ENCODE measurements around the gene TXNRD3.

The TXNRD3 gene

GRCh38 chr3:126580746-126581145 is 74.2 kb downstream of the TXNRD3 start:
- H2AFZ ChIP-seq (ENCODE audit: low read length), result no peak overlapping the region
- no peak overlapping the region for H2BK15ac ChIP-seq (ENCODE audit: low read length)
- no peak overlapping the region for H3K27ac ChIP-seq (replicated peaks; ENCODE audit: low read length)
- no peak overlapping the region for H3K4me3 ChIP-seq (ENCODE audit: low read length in 2 of 2)
- no peaks in the 10 kb centered on the region for H3K79me1 ChIP-seq (ENCODE audit: low read depth, low read length)
- peaks cover 0 to 2% (median 0%) of the 10 kb centered on the region in 3 experiments for H3K27me3 ChIP-seq (ENCODE audit: control insufficient read depth in 3 of 3, insufficient read depth in 3 of 3, low read depth in 1 of 3, low read length in 3 of 3)
- H3K36me3 ChIP-seq (replicated peaks in 1 of 2; ENCODE audit: control insufficient read depth in 2 of 2, insufficient read depth in 2 of 2, low read length in 2 of 2), result no peaks in the 10 kb centered on the region
- H3K4me1 ChIP-seq (ENCODE audit: control insufficient read depth in 2 of 2, insufficient read depth in 1 of 2, low read depth in 1 of 2, low read length in 2 of 2), result no peaks in the 10 kb centered on the region
- WGBS, 2 donors (ENCODE audit: extremely low coverage in 2 of 2, insufficient read length in 2 of 2, insufficient replicate concordance in 1 of 2), result no CpG with 5 or more reads among the region's 5 CpGs
- H3K14ac ChIP-seq (ENCODE audit: low read length), result no peak overlapping the region
- no peak for DNase-seq (ENCODE audit: low spot score)
- no peak overlapping the region for H3K18ac ChIP-seq (ENCODE audit: low read length)
- no peak overlapping the region for H2BK12ac ChIP-seq (ENCODE audit: low read length)
- H3K23ac ChIP-seq (ENCODE audit: low read depth, low read length, poor library complexity), result no peak overlapping the region
- no peak overlapping the region for H2BK120ac ChIP-seq (ENCODE audit: low read depth, low read length)
- H4K91ac ChIP-seq (ENCODE audit: low read depth, low read length, poor library complexity), result no peak overlapping the region
- no peak overlapping the region for H2BK5ac ChIP-seq (ENCODE audit: low read length)
- no peak overlapping the region for H3K9ac ChIP-seq (ENCODE audit: low read depth, low read length, poor library complexity)
- no peak overlapping the region for H3K4ac ChIP-seq (ENCODE audit: low read length)
- no peak overlapping the region for H3K4me2 ChIP-seq (ENCODE audit: insufficient read depth, low read length, poor library complexity, severe bottlenecking)
- no peak overlapping the region for H4K8ac ChIP-seq (ENCODE audit: low read depth, low read length)
- H2AK5ac ChIP-seq (ENCODE audit: low read depth, low read length), result no peak overlapping the region
- peaks cover 3 to 5% of the 10 kb centered on the region in 2 donors for H3K9me3 ChIP-seq (replicated peaks in 1 of 2; ENCODE audit: control insufficient read depth in 2 of 2, insufficient read depth in 1 of 2, low read depth in 1 of 2, low read length in 2 of 2)

- DNase-seq (ENCODE audit: low spot score), result no peak
- H3K27ac ChIP-seq (replicated peaks; ENCODE audit: low read length), result no peak overlapping the region
- H3K4me1 ChIP-seq (ENCODE audit: control insufficient read depth in 2 of 2, insufficient read depth in 1 of 2, low read depth in 1 of 2, low read length in 2 of 2), result no peaks in the 10 kb centered on the region
- H3K4ac ChIP-seq (ENCODE audit: low read length), result no peak overlapping the region
- no peak overlapping the region for H2AFZ ChIP-seq (ENCODE audit: low read length)
- H2BK5ac ChIP-seq (ENCODE audit: low read length), result no peak overlapping the region
- no peak overlapping the region for H2BK12ac ChIP-seq (ENCODE audit: low read length)
- no CpG with 5 or more reads among the region's 7 CpGs for WGBS, 2 donors (ENCODE audit: extremely low coverage in 2 of 2, insufficient read length in 2 of 2, insufficient replicate concordance in 1 of 2)
- no peaks in the 10 kb centered on the region for H3K79me1 ChIP-seq (ENCODE audit: low read depth, low read length)
- H3K9ac ChIP-seq (ENCODE audit: low read depth, low read length, poor library complexity), result no peak overlapping the region
- H3K36me3 ChIP-seq (replicated peaks in 1 of 2; ENCODE audit: control insufficient read depth in 2 of 2, insufficient read depth in 2 of 2, low read length in 2 of 2), result no peaks in the 10 kb centered on the region
- peak overlapping the region; percentile 58 for H4K91ac ChIP-seq (ENCODE audit: low read depth, low read length, poor library complexity)
- H3K4me3 ChIP-seq (ENCODE audit: low read length in 2 of 2), result no peak overlapping the region
- no peak overlapping the region for H2BK15ac ChIP-seq (ENCODE audit: low read length)
- no peak overlapping the region for H2AK5ac ChIP-seq (ENCODE audit: low read depth, low read length)
- H3K27me3 ChIP-seq (ENCODE audit: control insufficient read depth in 3 of 3, insufficient read depth in 3 of 3, low read depth in 1 of 3, low read length in 3 of 3), result peaks cover 0 to 2% (median 0%) of the 10 kb centered on the region in 3 experiments
- no peak overlapping the region for H3K4me2 ChIP-seq (ENCODE audit: insufficient read depth, low read length, poor library complexity, severe bottlenecking)
- H4K8ac ChIP-seq (ENCODE audit: low read depth, low read length), result no peak overlapping the region
- no peak overlapping the region for H3K23ac ChIP-seq (ENCODE audit: low read depth, low read length, poor library complexity)
- H3K14ac ChIP-seq (ENCODE audit: low read length), result no peak overlapping the region
- no peak overlapping the region for H2BK120ac ChIP-seq (ENCODE audit: low read depth, low read length)
- peaks cover 3 to 5% of the 10 kb centered on the region in 2 donors for H3K9me3 ChIP-seq (replicated peaks in 1 of 2; ENCODE audit: control insufficient read depth in 2 of 2, insufficient read depth in 1 of 2, low read depth in 1 of 2, low read length in 2 of 2)
- peak overlapping the region; percentile 2 for H3K18ac ChIP-seq (ENCODE audit: low read length)
These were observed 76.2 kb downstream of the TXNRD3 start for GRCh38 chr3:126578702-126579101.

- WGBS, 2 donors (ENCODE audit: extremely low coverage in 2 of 2, insufficient read length in 2 of 2, insufficient replicate concordance in 1 of 2), result no CpG with 5 or more reads among the region's 2 CpGs
These were observed 77.7 kb downstream of the TXNRD3 start for GRCh38 chr3:126577261-126577660.

GRCh38 chr3:126573492-126574117 is 81.3 kb downstream of the TXNRD3 start:
- no CpG with 5 or more reads among the region's 15 CpGs for WGBS, 2 donors (ENCODE audit: extremely low coverage in 2 of 2, insufficient read length in 2 of 2, insufficient replicate concordance in 1 of 2)

More at GRCh38 chr3:126577261-126577660, 77.7 kb downstream of the TXNRD3 start:
- no peak overlapping the region for H3K27ac ChIP-seq (replicated peaks; ENCODE audit: low read length)
- H3K4ac ChIP-seq (ENCODE audit: low read length), result no peak overlapping the region
- no peak overlapping the region for H2BK12ac ChIP-seq (ENCODE audit: low read length)
- no peak overlapping the region for H3K18ac ChIP-seq (ENCODE audit: low read length)
- peaks cover 3 to 5% of the 10 kb centered on the region in 2 donors for H3K9me3 ChIP-seq (replicated peaks in 1 of 2; ENCODE audit: control insufficient read depth in 2 of 2, insufficient read depth in 1 of 2, low read depth in 1 of 2, low read length in 2 of 2)
- H2AFZ ChIP-seq (ENCODE audit: low read length), result no peak overlapping the region
- DNase-seq (ENCODE audit: low spot score), result no peak
- H4K8ac ChIP-seq (ENCODE audit: low read depth, low read length), result no peak overlapping the region
- no peak overlapping the region for H2BK5ac ChIP-seq (ENCODE audit: low read length)
- H3K36me3 ChIP-seq (replicated peaks in 1 of 2; ENCODE audit: control insufficient read depth in 2 of 2, insufficient read depth in 2 of 2, low read length in 2 of 2), result no peaks in the 10 kb centered on the region
- H3K4me2 ChIP-seq (ENCODE audit: insufficient read depth, low read length, poor library complexity, severe bottlenecking), result no peak overlapping the region
- H3K14ac ChIP-seq (ENCODE audit: low read length), result no peak overlapping the region
- H3K79me1 ChIP-seq (ENCODE audit: low read depth, low read length), result no peaks in the 10 kb centered on the region
- no peak overlapping the region for H3K23ac ChIP-seq (ENCODE audit: low read depth, low read length, poor library complexity)
- H4K91ac ChIP-seq (ENCODE audit: low read depth, low read length, poor library complexity), result no peak overlapping the region
- H2AK5ac ChIP-seq (ENCODE audit: low read depth, low read length), result peak overlapping the region; percentile 21
- H3K4me3 ChIP-seq (ENCODE audit: low read length in 2 of 2), result no peak overlapping the region
- no peak overlapping the region for H2BK15ac ChIP-seq (ENCODE audit: low read length)
- H3K9ac ChIP-seq (ENCODE audit: low read depth, low read length, poor library complexity), result no peak overlapping the region
- H2BK120ac ChIP-seq (ENCODE audit: low read depth, low read length), result no peak overlapping the region
- H3K27me3 ChIP-seq (ENCODE audit: control insufficient read depth in 3 of 3, insufficient read depth in 3 of 3, low read depth in 1 of 3, low read length in 3 of 3), result no peaks in the 10 kb centered on the region
- no peaks in the 10 kb centered on the region for H3K4me1 ChIP-seq (ENCODE audit: control insufficient read depth in 2 of 2, insufficient read depth in 1 of 2, low read depth in 1 of 2, low read length in 2 of 2)

More at GRCh38 chr3:126573492-126574117, 81.3 kb downstream of the TXNRD3 start:
- Histone ChIP-seq H3K36me3 (replicated peaks in 1 of 2; ENCODE audit: control insufficient read depth in 2 of 2, insufficient read depth in 2 of 2, low read length in 2 of 2) (no peaks in the 10 kb centered on the region), H2AK5ac (ENCODE audit: low read depth, low read length) (no peak overlapping the region), H2AFZ (ENCODE audit: low read length) (no peak overlapping the region), H3K27me3 (ENCODE audit: control insufficient read depth in 3 of 3, insufficient read depth in 3 of 3, low read depth in 1 of 3, low read length in 3 of 3) (no peaks in the 10 kb centered on the region), H2BK5ac (ENCODE audit: low read length) (no peak overlapping the region), H3K9me3 (replicated peaks in 1 of 2; ENCODE audit: control insufficient read depth in 2 of 2, insufficient read depth in 1 of 2, low read depth in 1 of 2, low read length in 2 of 2) (peaks cover 0 to 3% of the 10 kb centered on the region in 2 donors), H4K8ac (ENCODE audit: low read depth, low read length) (peak overlapping the region; percentile 43), H4K91ac (ENCODE audit: low read depth, low read length, poor library complexity) (no peak overlapping the region), H3K27ac (replicated peaks; ENCODE audit: low read length) (no peak overlapping the region), H2BK12ac (ENCODE audit: low read length) (no peak overlapping the region), H3K14ac (ENCODE audit: low read length) (no peak overlapping the region), H3K23ac (ENCODE audit: low read depth, low read length, poor library complexity) (no peak overlapping the region), H3K4ac (ENCODE audit: low read length) (no peak overlapping the region), H2BK15ac (ENCODE audit: low read length) (no peak overlapping the region), H3K79me1 (ENCODE audit: low read depth, low read length) (no peaks in the 10 kb centered on the region), H3K18ac (ENCODE audit: low read length) (no peak overlapping the region), H3K4me1 (ENCODE audit: control insufficient read depth in 2 of 2, insufficient read depth in 1 of 2, low read depth in 1 of 2, low read length in 2 of 2) (peaks cover 2 to 6% of the 10 kb centered on the region in 2 donors), H3K9ac (ENCODE audit: low read depth, low read length, poor library complexity) (peak overlapping the region; percentile 44), H3K4me3 (ENCODE audit: low read length in 2 of 2) (no peak overlapping the region), H2BK120ac (ENCODE audit: low read depth, low read length) (no peak overlapping the region), H3K4me2 (ENCODE audit: insufficient read depth, low read length, poor library complexity, severe bottlenecking) (no peak overlapping the region)
- no peak for DNase-seq (ENCODE audit: low spot score)
